ENCODE data around the gene ZDHHC13. TPM values are rescaled to one million over a fixed set of nuclear protein-coding genes. Genes with fewer than 3 reads are reported as not detected.
"Not testable (repeated sequence)": the region's sequence is repeated elsewhere in the genome, so short reads cannot be mapped to it uniquely, and the experiment has no call there.

ZDHHC13 gene
- total RNA-seq, 2 donors from 2014 or later = 26.0 to 29.6 TPM

- peaks cover 30% of the 10 kb centered on the region for H3K36me3 Mint-ChIP-seq (ENCODE audit: low read depth)
- H3K27me3 Mint-ChIP-seq (ENCODE audit: insufficient read depth) = no peaks in the 10 kb centered on the region
- Histone ChIP-seq H3K4me1 (ENCODE audit: control insufficient read depth, insufficient read depth, low read length) (no peaks in the 10 kb centered on the region), H3K27me3 (ENCODE audit: control insufficient read depth, insufficient read depth, low read length, poor library complexity, severe bottlenecking) (no peaks in the 10 kb centered on the region), H3K36me3 (ENCODE audit: control insufficient read depth, insufficient read depth, low read length) (peaks cover 26% of the 10 kb centered on the region), H3K9ac (ENCODE audit: extremely low read depth, low read length, poor library complexity, severe bottlenecking) (no peak overlapping the region), H3K9me3 (ENCODE audit: control insufficient read depth, low read length) (peaks cover 5% of the 10 kb centered on the region), H3K4me3 (ENCODE audit: low read length) (no peak overlapping the region), H3K27ac (ENCODE audit: low read depth, low read length) (no peak overlapping the region)
- no peak overlapping the region for H3K4me3 Mint-ChIP-seq
- no peak for TF ChIP-seq CTCF (conservative IDR thresholded peaks at IDR 0.05)
- H3K27ac Mint-ChIP-seq = no peak overlapping the region
- H3K4me1 Mint-ChIP-seq = peaks cover 14% of the 10 kb centered on the region
- peaks cover 3% of the 10 kb centered on the region for H3K9me3 Mint-ChIP-seq
- no peak for DNase-seq
- WGBS, 2 experiments (ENCODE audit: insufficient coverage in 1 of 2, insufficient read length in 1 of 2) = 94 to 95% methylated on average over 5 to 7 of the region's 7 CpGs
Measured at GRCh38 chr11:19122960-19123615, 6.1 kb downstream of the ZDHHC13 start.

- not testable (repeated sequence) for H3K4me3 ChIP-seq (ENCODE audit: low read length); H3K27ac Mint-ChIP-seq; H3K9ac ChIP-seq (ENCODE audit: extremely low read depth, low read length, poor library complexity, severe bottlenecking); H3K4me1 ChIP-seq (ENCODE audit: control insufficient read depth, insufficient read depth, low read length); H3K27me3 ChIP-seq (ENCODE audit: control insufficient read depth, insufficient read depth, low read length, poor library complexity, severe bottlenecking); H3K27me3 Mint-ChIP-seq (ENCODE audit: insufficient read depth); DNase-seq; H3K4me1 Mint-ChIP-seq; H3K4me3 Mint-ChIP-seq; H3K27ac ChIP-seq (ENCODE audit: low read depth, low read length)
- 83 to 90% methylated on average over 2 of the region's 4 CpGs for WGBS, 2 experiments (ENCODE audit: insufficient coverage in 1 of 2, insufficient read length in 1 of 2)
- H3K9me3 ChIP-seq (ENCODE audit: control insufficient read depth, low read length) = peaks cover 13% of the 10 kb centered on the region
- peaks cover 21% of the 10 kb centered on the region for H3K36me3 ChIP-seq (ENCODE audit: control insufficient read depth, insufficient read depth, low read length)
- Mint-ChIP-seq H3K36me3 (ENCODE audit: low read depth) (peaks cover 46% of the 10 kb centered on the region), H3K9me3 (peaks cover 19% of the 10 kb centered on the region)
Measured at GRCh38 chr11:19126562-19127325, 9.8 kb downstream of the ZDHHC13 start.

- Histone ChIP-seq H3K9ac (ENCODE audit: extremely low read depth, low read length, poor library complexity, severe bottlenecking) (no peak overlapping the region), H3K27me3 (ENCODE audit: control insufficient read depth, insufficient read depth, low read length, poor library complexity, severe bottlenecking) (no peaks in the 10 kb centered on the region), H3K4me1 (ENCODE audit: control insufficient read depth, insufficient read depth, low read length) (no peaks in the 10 kb centered on the region), H3K9me3 (ENCODE audit: control insufficient read depth, low read length) (peaks cover 32% of the 10 kb centered on the region), H3K27ac (ENCODE audit: low read depth, low read length) (no peak overlapping the region), H3K36me3 (ENCODE audit: control insufficient read depth, insufficient read depth, low read length) (peaks cover 16% of the 10 kb centered on the region), H3K4me3 (ENCODE audit: low read length) (peak overlapping the region; percentile 40)
- Mint-ChIP-seq H3K27me3 (ENCODE audit: insufficient read depth) (no peaks in the 10 kb centered on the region), H3K4me1 (no peaks in the 10 kb centered on the region), H3K9me3 (peaks cover 58% of the 10 kb centered on the region), H3K4me3 (no peak overlapping the region), H3K27ac (no peak overlapping the region), H3K36me3 (ENCODE audit: low read depth) (peaks cover 51% of the 10 kb centered on the region)
- no peak for DNase-seq
- 100% methylated on average over 1 of the region's 1 CpG; no CpG with 5 or more reads in 1 of the 2 experiments for WGBS, 2 experiments (ENCODE audit: insufficient coverage in 1 of 2, insufficient read length in 1 of 2)
- no peak for TF ChIP-seq CTCF (conservative IDR thresholded peaks at IDR 0.05)
Measured at GRCh38 chr11:19134004-19134403, 17.0 kb downstream of the ZDHHC13 start.

GRCh38 chr11:19136884-19137283 lies 19.9 kb downstream of the ZDHHC13 start:
- peaks cover 24% of the 10 kb centered on the region for H3K9me3 ChIP-seq (ENCODE audit: control insufficient read depth, low read length)
- peaks cover 31% of the 10 kb centered on the region for H3K36me3 Mint-ChIP-seq (ENCODE audit: low read depth)
- not testable (repeated sequence) for H3K27ac ChIP-seq (ENCODE audit: low read depth, low read length); H3K27me3 ChIP-seq (ENCODE audit: control insufficient read depth, insufficient read depth, low read length, poor library complexity, severe bottlenecking); H3K4me3 Mint-ChIP-seq; H3K4me3 ChIP-seq (ENCODE audit: low read length); DNase-seq; H3K9ac ChIP-seq (ENCODE audit: extremely low read depth, low read length, poor library complexity, severe bottlenecking); H3K27me3 Mint-ChIP-seq (ENCODE audit: insufficient read depth); H3K4me1 Mint-ChIP-seq; H3K4me1 ChIP-seq (ENCODE audit: control insufficient read depth, insufficient read depth, low read length); H3K27ac Mint-ChIP-seq
- peaks cover 44% of the 10 kb centered on the region for H3K9me3 Mint-ChIP-seq
- peaks cover 15% of the 10 kb centered on the region for H3K36me3 ChIP-seq (ENCODE audit: control insufficient read depth, insufficient read depth, low read length)
- whole genome bisulfite sequencing, 2 experiments (ENCODE audit: insufficient coverage in 1 of 2, insufficient read length in 1 of 2) = 99 to 100% methylated on average over 2 to 3 of the region's 4 CpGs
